ENCODE results near the gene ACSM6. TPM values are rescaled to one million over a fixed set of nuclear protein-coding genes. Genes with fewer than 3 reads are reported as not detected.
"Not testable (repeated sequence)": the region's sequence is repeated elsewhere in the genome, so short reads cannot be mapped to it uniquely, and the experiment has no call there.

ACSM6 gene
- total and polyA plus RNA-seq, 8 donors = 0.13 to 7.5 (median 0.68) TPM; not detected in 3

DNA sequence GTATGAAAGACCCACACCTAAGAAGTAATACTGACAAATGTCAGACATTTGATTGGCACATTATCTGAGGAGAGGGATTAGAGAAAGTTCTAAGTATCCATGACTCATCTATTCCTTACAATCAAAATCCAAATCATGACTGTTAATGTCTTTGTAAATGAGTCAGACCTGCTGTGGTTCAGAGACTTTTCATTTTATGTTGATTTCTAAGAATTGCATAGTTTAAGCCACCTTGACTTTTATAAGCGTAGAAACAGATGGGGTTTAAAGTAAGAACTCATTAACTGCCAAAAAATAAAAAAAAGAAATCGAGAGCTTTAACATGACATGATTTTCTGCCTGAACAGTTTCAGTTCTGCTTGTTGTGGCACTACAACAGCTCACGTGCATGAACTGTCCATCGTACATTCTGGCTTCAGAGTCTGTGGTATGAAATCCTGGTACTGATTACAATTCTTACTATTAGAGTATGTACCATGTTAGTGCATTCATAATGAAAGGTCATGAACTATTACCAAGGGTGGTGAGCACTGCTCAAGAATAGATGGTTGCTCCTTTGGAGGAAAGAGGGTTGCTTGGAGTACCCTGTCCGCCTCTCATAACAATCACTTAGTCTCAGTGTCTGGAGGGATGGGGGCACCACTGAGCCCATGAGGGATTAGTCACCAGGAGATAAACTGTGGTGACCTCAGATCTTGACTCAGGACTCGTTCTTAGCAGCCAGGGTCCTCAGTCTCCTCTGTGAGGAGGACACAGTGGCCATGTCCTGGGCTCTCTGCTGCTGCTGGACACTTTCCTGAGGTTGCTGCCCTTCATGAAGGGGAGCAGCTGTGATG lies 42.2 kb downstream of the ACSM6 start:
- Histone ChIP-seq H3K4me3 (no peak overlapping the region), H3K36me3 (peaks cover 24 to 92% (median 70%) of the 10 kb centered on the region in 4 donors), H3K27me3 (no peaks in the 10 kb centered on the region), H3K4me1 (no peaks in the 10 kb centered on the region), H3K9me3 (no peaks in the 10 kb centered on the region), H3K27ac (no peak overlapping the region)
- intact Hi-C loops (cut with DNase I; ENCODE audit: low total_unique reads) = no loop called here
- DNase-seq = no peak
- TF ChIP-seq POLR2AphosphoS5 (IDR thresholded peaks at IDR 0.05) (no peak), POLR2A (IDR thresholded peaks at IDR 0.05) (no peak), EP300 (IDR thresholded peaks at IDR 0.05) (no peak)
- TF ChIP-seq, protein P1, sequence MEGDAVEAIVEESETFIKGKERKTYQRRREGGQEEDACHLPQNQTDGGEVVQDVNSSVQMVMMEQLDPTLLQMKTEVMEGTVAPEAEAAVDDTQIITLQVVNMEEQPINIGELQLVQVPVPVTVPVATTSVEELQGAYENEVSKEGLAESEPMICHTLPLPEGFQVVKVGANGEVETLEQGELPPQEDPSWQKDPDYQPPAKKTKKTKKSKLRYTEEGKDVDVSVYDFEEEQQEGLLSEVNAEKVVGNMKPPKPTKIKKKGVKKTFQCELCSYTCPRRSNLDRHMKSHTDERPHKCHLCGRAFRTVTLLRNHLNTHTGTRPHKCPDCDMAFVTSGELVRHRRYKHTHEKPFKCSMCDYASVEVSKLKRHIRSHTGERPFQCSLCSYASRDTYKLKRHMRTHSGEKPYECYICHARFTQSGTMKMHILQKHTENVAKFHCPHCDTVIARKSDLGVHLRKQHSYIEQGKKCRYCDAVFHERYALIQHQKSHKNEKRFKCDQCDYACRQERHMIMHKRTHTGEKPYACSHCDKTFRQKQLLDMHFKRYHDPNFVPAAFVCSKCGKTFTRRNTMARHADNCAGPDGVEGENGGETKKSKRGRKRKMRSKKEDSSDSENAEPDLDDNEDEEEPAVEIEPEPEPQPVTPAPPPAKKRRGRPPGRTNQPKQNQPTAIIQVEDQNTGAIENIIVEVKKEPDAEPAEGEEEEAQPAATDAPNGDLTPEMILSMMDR (IDR thresholded peaks at IDR 0.05) = no peak
- WGBS, 5 donors = 60 to 73% (median 68%) methylated on average over 6 of the region's 6 CpGs

DNA sequence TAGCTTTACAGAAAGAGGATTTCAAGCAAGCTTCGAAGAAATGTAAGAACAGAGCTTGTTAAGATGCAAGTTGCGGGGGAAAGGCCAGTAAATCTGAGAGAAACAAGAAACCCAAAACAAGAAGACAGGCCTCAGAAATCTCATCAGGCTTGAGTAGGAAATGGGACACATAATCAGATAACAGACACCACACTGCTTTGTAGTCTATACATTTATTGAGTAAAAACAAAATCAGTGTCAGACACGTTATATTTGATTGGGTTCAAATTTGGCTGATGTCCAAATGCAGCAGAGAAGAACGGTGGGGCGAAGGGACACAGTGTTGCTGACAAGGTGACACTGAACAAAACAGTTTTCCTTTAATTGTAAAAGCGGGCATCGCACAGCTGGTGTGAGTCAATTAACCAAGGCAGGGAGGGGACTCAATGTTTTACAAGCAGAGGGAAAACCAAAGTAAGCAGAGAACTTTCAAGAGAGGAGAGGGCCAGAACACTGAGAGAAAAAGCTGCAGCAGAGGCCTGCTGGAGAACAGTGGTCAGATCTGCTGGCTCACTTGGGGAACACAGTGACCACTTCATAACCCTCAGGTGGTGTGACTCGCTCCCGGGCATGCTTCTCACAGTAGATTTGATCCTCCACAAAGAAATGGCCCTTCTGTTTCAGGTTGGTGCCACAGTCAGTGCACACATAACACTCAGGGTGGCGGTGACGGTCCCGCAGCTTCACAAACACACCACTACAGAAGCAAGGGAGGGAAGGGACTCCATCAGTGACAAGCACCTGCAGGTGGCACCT lies 43.5 kb downstream of the ACSM6 start:
- DNase-seq = no peak
- Histone ChIP-seq H3K27me3 (no peaks in the 10 kb centered on the region), H3K4me1 (peaks cover 0 to 3% (median 0%) of the 10 kb centered on the region in 4 donors), H3K27ac (no peak overlapping the region), H3K4me3 (no peak overlapping the region), H3K9me3 (no peaks in the 10 kb centered on the region), H3K36me3 (peaks cover 33 to 99% (median 82%) of the 10 kb centered on the region in 4 donors)
- intact Hi-C loops (cut with DNase I; ENCODE audit: low total_unique reads) = no loop called here
- TF ChIP-seq, protein P1 (IDR thresholded peaks at IDR 0.05) = no peak
- TF ChIP-seq POLR2AphosphoS5 (IDR thresholded peaks at IDR 0.05) (no peak), POLR2A (IDR thresholded peaks at IDR 0.05) (no peak), EP300 (IDR thresholded peaks at IDR 0.05) (no peak)
- 77 to 89% (median 84%) methylated on average over 12 of the region's 12 CpGs for WGBS, 5 donors

DNA sequence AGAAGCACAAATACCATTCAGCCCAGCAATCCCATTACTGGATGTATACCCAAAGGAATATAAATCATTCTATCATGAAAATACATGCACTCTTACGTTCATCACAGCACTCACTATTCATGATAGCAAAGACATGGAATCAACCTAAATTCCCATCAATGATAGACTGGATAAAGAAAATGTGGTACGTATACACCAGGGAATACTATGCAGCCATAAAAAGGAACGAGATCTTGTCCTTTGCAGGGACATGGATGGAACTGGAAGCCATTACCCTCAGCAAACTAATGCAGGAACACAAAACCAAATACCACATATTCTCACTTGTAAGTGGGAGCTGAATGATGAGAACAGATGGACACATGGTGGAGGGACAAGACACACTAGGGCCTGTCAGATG lies 46.1 kb downstream of the ACSM6 start:
- H3K27me3 ChIP-seq; H3K4me3 ChIP-seq; H3K4me1 ChIP-seq; intact Hi-C loops (cut with DNase I; ENCODE audit: low total_unique reads); DNase-seq; H3K9me3 ChIP-seq; H3K27ac ChIP-seq: not testable (repeated sequence)
- peaks cover 35 to 99% (median 81%) of the 10 kb centered on the region in 4 donors for H3K36me3 ChIP-seq
- 84 to 100% (median 95%) methylated on average over 3 of the region's 3 CpGs for WGBS, 5 donors

DNA sequence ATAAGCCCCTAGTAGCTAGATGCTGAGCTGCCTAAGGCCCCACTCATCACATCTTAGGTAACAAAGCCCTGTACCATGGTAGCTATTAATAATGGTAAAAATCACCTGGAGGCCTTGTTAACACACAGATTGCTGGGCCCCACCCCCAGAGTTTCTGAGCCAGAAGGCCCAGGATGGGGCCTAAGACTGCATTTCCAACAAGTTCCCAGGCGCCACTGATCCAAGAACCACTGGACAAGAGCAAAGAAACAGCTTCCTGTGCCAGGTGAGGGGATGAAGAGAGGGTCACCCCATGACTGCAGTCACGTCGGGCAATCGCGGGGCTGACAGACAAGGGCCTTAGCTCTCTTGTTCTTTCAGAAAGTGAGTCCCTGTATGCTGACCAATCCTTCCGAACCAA lies 46.8 kb downstream of the ACSM6 start:
- peaks cover 0 to 3% (median 0%) of the 10 kb centered on the region in 4 donors for H3K4me1 ChIP-seq
- peaks cover 36 to 100% (median 85%) of the 10 kb centered on the region in 4 donors for H3K36me3 ChIP-seq
- intact Hi-C loops (cut with DNase I; ENCODE audit: low total_unique reads) = no loop called here
- no peak overlapping the region for H3K4me3 ChIP-seq
- no peak for TF ChIP-seq POLR2AphosphoS5 (IDR thresholded peaks at IDR 0.05)
- no peaks in the 10 kb centered on the region for H3K27me3 ChIP-seq
- H3K9me3 ChIP-seq = no peaks in the 10 kb centered on the region
- 81 to 96% (median 91%) methylated on average over 6 of the region's 6 CpGs for WGBS, 5 donors
- H3K27ac ChIP-seq = no peak overlapping the region
- no peak for DNase-seq

DNA sequence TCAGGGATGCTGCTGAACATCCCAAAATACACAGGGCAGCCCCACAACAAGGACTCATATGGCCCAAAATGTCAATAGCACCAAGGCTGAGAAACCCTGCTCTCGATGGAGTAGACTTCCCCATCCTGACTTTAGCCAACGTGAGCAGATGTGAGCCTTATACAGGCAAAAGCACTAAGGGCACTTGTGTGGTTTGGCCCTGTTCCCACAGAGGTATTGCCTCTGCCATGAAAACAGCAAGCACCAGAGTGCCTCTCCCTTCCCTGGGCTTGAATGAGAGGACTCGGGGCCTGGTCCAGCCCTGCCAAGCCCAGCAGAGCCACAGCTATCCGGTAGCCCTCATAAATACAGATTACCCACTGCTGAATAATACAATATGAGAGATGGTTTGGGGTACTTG lies 47.5 kb downstream of the ACSM6 start:
- H3K27me3 ChIP-seq = no peaks in the 10 kb centered on the region
- H3K9me3 ChIP-seq = no peaks in the 10 kb centered on the region
- DNase-seq = peak in 1 of 2 donors; percentile 52
- H3K4me3 ChIP-seq = no peak overlapping the region
- peaks cover 0 to 3% (median under 1%) of the 10 kb centered on the region in 4 donors for H3K4me1 ChIP-seq
- no peak for TF ChIP-seq POLR2A (IDR thresholded peaks at IDR 0.05)
- TF ChIP-seq, protein P1 (IDR thresholded peaks at IDR 0.05) = no peak
- TF ChIP-seq POLR2AphosphoS5 (IDR thresholded peaks at IDR 0.05) = no peak
- TF ChIP-seq EP300 (IDR thresholded peaks at IDR 0.05) = no peak
- 35 to 82% (median 50%) methylated on average over 3 to 4 of the region's 4 CpGs for WGBS, 5 donors
- intact Hi-C loops (cut with DNase I; ENCODE audit: low total_unique reads) = no loop called here
- H3K27ac ChIP-seq = no peak overlapping the region
- peaks cover 34 to 100% (median 85%) of the 10 kb centered on the region in 4 donors for H3K36me3 ChIP-seq

All from stomach (tissue), 9 donors.